CD4-positive, alpha-beta T cell treated with Interleukin-1 beta for 1 hour (primary cell): ENCODE data around the gene ABLIM2.
"Not testable (repeated sequence)": the region's sequence is repeated elsewhere in the genome, so short reads cannot be mapped to it uniquely, and the experiment has no call there.

Source experiments
- DNase-seq, 2 donors: peaks; one replicate each; pipeline ENCODE4 v3.0.0-alpha.2; 2020 to 2022

The ABLIM2 gene

GRCh38 chr4:8156617-8157016, 2.0 kb downstream of the ABLIM2 start:
- no peak for DNase-seq

- no peak for DNase-seq
Observed at GRCh38 chr4:8155660-8156421, 2.8 kb downstream of the ABLIM2 start.

GRCh38 chr4:8155048-8155447, 3.6 kb downstream of the ABLIM2 start:
- no peak for DNase-seq

- no peak for DNase-seq
Observed at GRCh38 chr4:8153441-8153840, 5.2 kb downstream of the ABLIM2 start.

GRCh38 chr4:8152865-8153257, 5.8 kb downstream of the ABLIM2 start:
- no peak for DNase-seq

GRCh38 chr4:8152090-8152864, 6.3 kb downstream of the ABLIM2 start:
- no peak for DNase-seq

GRCh38 chr4:8151165-8151650, 7.4 kb downstream of the ABLIM2 start:
- no peak for DNase-seq

GRCh38 chr4:8150152-8151090, 8.2 kb downstream of the ABLIM2 start:
- DNase-seq = no peak

- no peak for DNase-seq
Observed at GRCh38 chr4:8149664-8150063, 8.9 kb downstream of the ABLIM2 start.

GRCh38 chr4:8148785-8149435, 9.7 kb downstream of the ABLIM2 start:
- no peak for DNase-seq

- no peak for DNase-seq
Observed at GRCh38 chr4:8148159-8148558, 10.5 kb downstream of the ABLIM2 start.

- DNase-seq = no peak
Observed at GRCh38 chr4:8147231-8147970, 11.2 kb downstream of the ABLIM2 start.

GRCh38 chr4:8146157-8146556, 12.5 kb downstream of the ABLIM2 start:
- no peak for DNase-seq

GRCh38 chr4:8144359-8144758, 14.3 kb downstream of the ABLIM2 start:
- no peak for DNase-seq

- DNase-seq = no peak
Observed at GRCh38 chr4:8143392-8144140, 15.0 kb downstream of the ABLIM2 start.

- DNase-seq = no peak
Observed at GRCh38 chr4:8142556-8142955, 16.1 kb downstream of the ABLIM2 start.

- no peak for DNase-seq
Observed at GRCh38 chr4:8141935-8142334, 16.7 kb downstream of the ABLIM2 start.

- no peak for DNase-seq
Observed at GRCh38 chr4:8140915-8141314, 17.7 kb downstream of the ABLIM2 start.

- DNase-seq = not testable (repeated sequence)
Observed at GRCh38 chr4:8139726-8140125, 18.9 kb downstream of the ABLIM2 start.

- DNase-seq = no peak
Observed at GRCh38 chr4:8136972-8137710, 21.5 kb downstream of the ABLIM2 start.
